ENCODE results near the gene RBMY1D. TPM values are rescaled to one million over a fixed set of nuclear protein-coding genes. Genes with fewer than 3 reads are reported as not detected.
"Not testable (repeated sequence)": the region's sequence is repeated elsewhere in the genome, so short reads cannot be mapped to it uniquely, and the experiment has no call there.

Gene RBMY1D
- total RNA-seq (ENCODE audit: insufficient read depth, low replicate concordance) = not detected

- not testable (repeated sequence) for DNase-seq (ENCODE audit: low spot score)
Measured at GRCh38 chrY:21894426-21894825, at the start of gene RBMY1D. TSS of gene RBMY1D (minus strand) at chrY:21894526. CDS start at chrY:21892513, 2,013 bp downstream.

GRCh38 chrY:21917932-21918331 is 23.6 kb upstream of the RBMY1D start, which contains the start of gene RBMY1E:
TSS of gene RBMY1E (minus strand) at chrY:21918032. CDS start at chrY:21916054, 1,978 bp downstream.
- not testable (repeated sequence) for DNase-seq (ENCODE audit: low spot score)

GRCh38 chrY:21869407-21870076 is 24.8 kb downstream of the RBMY1D start:
- not testable (repeated sequence) for DNase-seq (ENCODE audit: low spot score)

GRCh38 chrY:21845481-21845880 is 48.8 kb downstream of the RBMY1D start:
- DNase-seq (ENCODE audit: low spot score) = no peak

GRCh38 chrY:21842090-21842489 is 52.2 kb downstream of the RBMY1D start:
- DNase-seq (ENCODE audit: low spot score) = no peak

- no peak for DNase-seq (ENCODE audit: low spot score)
Measured at GRCh38 chrY:21839489-21839888, 54.8 kb downstream of the RBMY1D start.

GRCh38 chrY:21836343-21836742 is 58.0 kb downstream of the RBMY1D start:
- DNase-seq (ENCODE audit: low spot score) = no peak

GRCh38 chrY:21835052-21835451 is 59.3 kb downstream of the RBMY1D start:
- DNase-seq (ENCODE audit: low spot score) = no peak

Other genes with a start within 250 kb of the RBMY1D start
- gene RBMY1E, start 23.5 kb upstream of the RBMY1D start, total RNA-seq (ENCODE audit: insufficient read depth, low replicate concordance) = not detected

Data from umbilical cord (tissue), 2 donors.